ENCODE results near the gene MINDY3.

MINDY3 gene

DNA sequence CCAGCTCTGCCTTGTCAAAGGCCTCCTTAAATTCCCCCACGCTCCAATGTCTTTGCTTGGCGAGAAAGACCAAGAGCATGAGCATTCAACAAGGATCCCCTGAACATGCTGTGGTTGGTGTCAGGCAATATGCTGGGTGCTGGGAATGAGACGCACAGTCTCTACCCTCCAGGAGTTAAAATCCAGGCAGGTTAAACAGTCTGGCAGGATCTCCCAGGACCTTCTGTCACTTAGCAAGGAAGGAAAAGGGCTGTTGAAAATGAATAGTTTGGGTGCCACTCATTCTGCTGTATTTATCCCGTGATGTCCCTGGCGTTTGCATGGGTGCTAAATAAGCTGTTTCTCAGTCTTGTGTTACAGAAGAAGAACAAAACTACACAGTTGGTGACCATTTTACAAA is 118.7 kb downstream of the MINDY3 start:
- H3K4me1 Mint-ChIP-seq: peaks cover 59% of the 10 kb centered on the region
- H3K4me3 Mint-ChIP-seq: no peak overlapping the region
- peaks cover 3% of the 10 kb centered on the region for H3K27me3 Mint-ChIP-seq (ENCODE audit: low read depth)
- TF ChIP-seq, protein P1, sequence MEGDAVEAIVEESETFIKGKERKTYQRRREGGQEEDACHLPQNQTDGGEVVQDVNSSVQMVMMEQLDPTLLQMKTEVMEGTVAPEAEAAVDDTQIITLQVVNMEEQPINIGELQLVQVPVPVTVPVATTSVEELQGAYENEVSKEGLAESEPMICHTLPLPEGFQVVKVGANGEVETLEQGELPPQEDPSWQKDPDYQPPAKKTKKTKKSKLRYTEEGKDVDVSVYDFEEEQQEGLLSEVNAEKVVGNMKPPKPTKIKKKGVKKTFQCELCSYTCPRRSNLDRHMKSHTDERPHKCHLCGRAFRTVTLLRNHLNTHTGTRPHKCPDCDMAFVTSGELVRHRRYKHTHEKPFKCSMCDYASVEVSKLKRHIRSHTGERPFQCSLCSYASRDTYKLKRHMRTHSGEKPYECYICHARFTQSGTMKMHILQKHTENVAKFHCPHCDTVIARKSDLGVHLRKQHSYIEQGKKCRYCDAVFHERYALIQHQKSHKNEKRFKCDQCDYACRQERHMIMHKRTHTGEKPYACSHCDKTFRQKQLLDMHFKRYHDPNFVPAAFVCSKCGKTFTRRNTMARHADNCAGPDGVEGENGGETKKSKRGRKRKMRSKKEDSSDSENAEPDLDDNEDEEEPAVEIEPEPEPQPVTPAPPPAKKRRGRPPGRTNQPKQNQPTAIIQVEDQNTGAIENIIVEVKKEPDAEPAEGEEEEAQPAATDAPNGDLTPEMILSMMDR (IDR thresholded peaks at IDR 0.05; ENCODE audit: unreplicated experiment in 3 of 3): no peak
- no peaks in the 10 kb centered on the region for H3K9me3 Mint-ChIP-seq
- H3K36me3 Mint-ChIP-seq (ENCODE audit: low read depth): no peaks in the 10 kb centered on the region
- H3K27ac Mint-ChIP-seq: peak overlapping the region in 1 of 3 experiments; percentile 27

DNA sequence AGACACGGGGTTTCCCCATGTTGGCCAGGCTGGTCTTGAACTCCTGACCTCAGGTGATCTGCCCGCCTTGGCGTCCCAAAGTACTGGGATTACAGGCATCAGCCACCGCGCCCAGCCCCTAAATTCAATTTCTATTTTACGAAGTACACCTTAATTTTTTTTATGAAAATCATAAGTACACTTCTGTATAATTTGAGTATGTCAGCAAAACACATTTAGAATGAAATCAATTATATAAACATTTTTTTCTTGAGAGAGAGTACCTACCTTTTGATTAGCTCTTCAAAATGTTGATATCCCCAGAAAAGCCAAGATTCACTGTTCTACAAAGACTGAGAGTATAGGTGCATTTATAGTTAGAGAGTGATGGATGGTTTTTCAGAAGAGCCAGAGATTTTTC is 120.0 kb downstream of the MINDY3 start:
- Mint-ChIP-seq H3K4me1 (peaks cover 55% of the 10 kb centered on the region), H3K27ac (no peak overlapping the region), H3K27me3 (ENCODE audit: low read depth) (peaks cover 3% of the 10 kb centered on the region), H3K36me3 (ENCODE audit: low read depth) (no peaks in the 10 kb centered on the region), H3K4me3 (no peak overlapping the region), H3K9me3 (no peaks in the 10 kb centered on the region)
- TF ChIP-seq, protein P1 (IDR thresholded peaks at IDR 0.05; ENCODE audit: unreplicated experiment in 3 of 3): no peak

DNA sequence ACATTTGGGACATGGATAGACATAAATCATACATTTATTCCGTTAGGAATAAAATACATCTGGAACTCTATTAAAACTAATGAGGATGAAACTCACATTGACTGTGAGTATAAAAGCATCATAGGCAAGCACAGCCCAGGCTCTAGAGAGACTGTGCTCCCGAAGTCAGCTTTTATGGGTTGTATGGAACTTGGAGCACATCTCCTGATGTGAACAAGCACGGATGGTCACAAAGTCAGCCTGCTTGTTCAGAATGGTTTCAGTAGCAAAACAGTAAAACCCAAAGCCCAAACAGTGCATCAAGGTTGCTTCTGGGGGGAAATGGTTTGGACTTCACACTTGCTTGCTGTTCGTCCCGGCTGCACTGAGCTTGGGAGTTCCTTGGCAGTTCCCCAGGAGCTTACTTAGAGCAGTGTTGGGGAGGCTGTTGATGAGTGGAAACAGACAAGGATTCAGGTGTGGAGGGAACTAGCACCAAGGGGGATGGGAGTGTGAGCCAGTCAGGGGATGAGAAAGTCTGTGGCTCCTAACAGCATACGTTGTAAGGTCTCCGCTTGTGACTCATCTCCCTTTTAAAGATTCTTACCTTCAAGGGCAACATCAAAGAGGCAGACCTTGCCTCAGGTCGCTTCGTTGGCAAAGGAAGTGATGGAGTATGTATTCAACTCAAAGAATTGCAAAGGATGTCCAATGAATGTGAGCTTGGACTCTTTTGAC is 120.9 kb downstream of the MINDY3 start:
- Mint-ChIP-seq H3K36me3 (ENCODE audit: low read depth) (no peaks in the 10 kb centered on the region), H3K27ac (peak overlapping the region in 2 of 3 experiments; percentile 46 to 93), H3K4me1 (peaks cover 53% of the 10 kb centered on the region), H3K4me3 (no peak overlapping the region), H3K9me3 (no peaks in the 10 kb centered on the region), H3K27me3 (ENCODE audit: low read depth) (peaks cover 3% of the 10 kb centered on the region)
- TF ChIP-seq, protein P1 (IDR thresholded peaks at IDR 0.05; ENCODE audit: unreplicated experiment in 3 of 3): no peak

DNA sequence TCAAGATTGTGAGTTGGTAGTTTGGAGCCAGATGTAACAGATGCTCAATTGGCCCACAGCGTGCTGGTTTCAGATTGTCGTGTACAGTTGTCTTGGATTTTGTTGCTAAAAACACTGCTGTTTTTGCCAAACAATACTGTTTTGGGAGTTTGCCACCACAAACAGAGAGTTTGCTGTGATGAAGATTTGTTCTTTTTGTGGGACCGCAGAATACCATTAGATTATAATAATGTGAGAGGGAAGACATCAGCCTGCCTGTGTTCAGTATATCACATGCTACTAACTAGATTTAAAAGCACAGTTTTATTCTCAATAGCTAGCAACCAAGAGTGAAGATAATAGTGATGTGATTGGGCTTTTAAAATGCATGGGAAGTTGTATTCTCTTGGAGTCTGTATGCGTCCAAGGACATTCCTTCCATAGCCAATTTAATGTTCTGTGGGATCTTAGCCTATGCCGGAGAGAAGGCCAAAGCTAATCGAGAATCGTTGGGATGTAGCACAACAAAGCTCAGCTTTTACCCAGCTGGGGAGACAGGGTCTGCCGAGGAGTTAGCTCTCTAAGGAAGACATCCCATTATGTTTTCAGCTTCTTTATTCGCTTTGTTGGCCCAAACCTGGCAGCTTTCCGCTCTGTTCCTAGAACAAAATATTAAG is 121.9 kb downstream of the MINDY3 start:
- Mint-ChIP-seq H3K4me3 (peak overlapping the region in 1 of 3 experiments; percentile 36), H3K27ac (peak overlapping the region; percentile 19 to 93 (median 93)), H3K4me1 (peaks cover 48% of the 10 kb centered on the region), H3K9me3 (peaks cover 3% of the 10 kb centered on the region), H3K36me3 (ENCODE audit: low read depth) (no peaks in the 10 kb centered on the region), H3K27me3 (ENCODE audit: low read depth) (peaks cover 3% of the 10 kb centered on the region)
- TF ChIP-seq, protein P1 (IDR thresholded peaks at IDR 0.05; ENCODE audit: unreplicated experiment in 3 of 3): no peak

DNA sequence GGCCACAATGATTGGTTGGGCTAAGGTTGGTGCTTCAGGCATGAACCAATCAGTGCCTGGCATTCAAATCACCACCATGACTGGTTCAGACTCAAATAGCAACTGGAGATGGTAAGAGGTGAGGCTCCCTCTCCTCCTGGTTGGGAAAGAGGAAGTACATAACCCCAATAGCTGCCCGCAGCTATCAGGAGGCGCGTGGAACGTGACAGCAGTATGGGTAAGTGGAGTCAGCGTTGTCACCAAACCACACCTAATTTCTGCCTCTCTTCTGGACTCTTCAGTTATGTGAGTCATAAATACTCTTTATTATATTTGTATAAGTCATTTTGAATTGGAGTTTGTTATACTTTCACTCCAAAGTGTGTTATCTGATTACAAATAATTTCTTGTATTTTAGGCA is 122.7 kb downstream of the MINDY3 start:
- Mint-ChIP-seq H3K36me3 (ENCODE audit: low read depth) (no peaks in the 10 kb centered on the region), H3K9me3 (peaks cover 3% of the 10 kb centered on the region), H3K27ac (peak overlapping the region in 2 of 3 experiments; percentile 67 to 93), H3K4me3 (peak overlapping the region in 1 of 3 experiments; percentile 52), H3K27me3 (ENCODE audit: low read depth) (peaks cover 3% of the 10 kb centered on the region), H3K4me1 (peaks cover 41% of the 10 kb centered on the region)
- TF ChIP-seq, protein P1 (IDR thresholded peaks at IDR 0.05; ENCODE audit: unreplicated experiment in 3 of 3): no peak

Measured in nephron (organoid).